A549 (cell line): ENCODE results near the gene NTN4. TPM values are rescaled to one million over a fixed set of nuclear protein-coding genes. Genes with fewer than 3 reads are reported as not detected.

ENCODE experiments used
- ATAC-seq, 2 experiments: fragments of 200-7000 bp in 1 of 2; fragments of >200 bp in 1 of 2; cut with Nextera tagmentation in 1 of 2; cut with Tn5 transposase in 1 of 2; 3 replicates each; pipeline versions ENCODE4 v1.8.0 to v1.9.1; 2018 to 2020; ENCODE audit warnings: mild to moderate bottlenecking in 1 of 2, moderate library complexity in 1 of 2
- CTCF ChIA-PET: fragments of 300-600 bp; sonication (Branson Sonifier 250); formaldehyde crosslinking; extraction: SDS; loops from one replicate; lab custom pipeline; 2021; ENCODE audit warnings: antibody characterized with exemption, inconsistent platforms; lab: Yijun Ruan, JAX
- POLR2A ChIA-PET: fragments of 350-600 bp; formaldehyde crosslinking; extraction: SDS; loops from one replicate; lab custom pipeline; 2021; ENCODE audit warnings: antibody characterized with exemption, inconsistent platforms; lab: Yijun Ruan, JAX
- DNase-seq, 2 experiments: peaks; one replicate each; pipeline versions ENCODE4 v3.0.0 to v3.0.0-alpha.2; 2011 to 2016; ENCODE audit warnings: low read depth in 1 of 2, low spot score in 1 of 2
- FAIRE-seq: peaks from 2 replicates; lab custom pipeline; 2011; peaks lifted over from hg19 to GRCh38; lab: Jason Lieb, UNC
- H3K27ac ChIP-seq, 2 experiments: fragments of >200 bp; sonication (Bioruptor Twin); formaldehyde crosslinking; 3 replicates each; pipeline ENCODE4 v1.5.1; 2016 to 2017
- H3K4me1 ChIP-seq: fragments of >200 bp; sonication (Bioruptor Twin); formaldehyde crosslinking; 3 replicates; pipeline ENCODE4 v1.6.1; 2016
- H3K4me2 ChIP-seq: fragments of >200 bp; sonication (Bioruptor Twin); formaldehyde crosslinking; 3 replicates; pipeline ENCODE4 v1.6.1; 2016
- H3K4me3 ChIP-seq: fragments of >200 bp; sonication (Bioruptor Twin); formaldehyde crosslinking; 3 replicates; pipeline ENCODE4 v1.5.1; 2016
- H3K9me3 ChIP-seq: fragments of >200 bp; sonication (Bioruptor Twin); formaldehyde crosslinking; 3 replicates; pipeline ENCODE4 v1.6.1; 2016
- CBX2 ChIP-seq: fragments of 200-600 bp; sonication (generic); IDR thresholded peaks from 2 replicates; pipeline ENCODE4 v1.6.1; 2016; ENCODE audit warnings: low read depth, mild to moderate bottlenecking, borderline replicate concordance
- CHD4 ChIP-seq: fragments of 200-600 bp; sonication (generic); IDR thresholded peaks from 2 replicates; pipeline ENCODE4 v1.6.1; 2016; ENCODE audit warnings: antibody characterized with exemption, mild to moderate bottlenecking, borderline replicate concordance
- E2F6 ChIP-seq: IDR thresholded peaks from 2 replicates; pipeline ENCODE4 v1.6.1; 2012; ENCODE audit warnings: low read depth, borderline replicate concordance
- EHMT2 ChIP-seq: fragments of 200-600 bp; sonication (generic); IDR thresholded peaks from 2 replicates; pipeline ENCODE4 v1.6.1; 2016; ENCODE audit warnings: antibody characterized with exemption, low read depth, mild to moderate bottlenecking, moderate library complexity
- HDAC2 ChIP-seq: fragments of 200-600 bp; sonication (generic); IDR thresholded peaks from 2 replicates; pipeline ENCODE4 v1.6.1; 2016
- HES2 ChIP-seq: fragments of >200 bp; sonication (Bioruptor Twin); formaldehyde crosslinking; IDR thresholded peaks from 2 replicates; pipeline ENCODE4 v1.6.1; 2016
- HEYL ChIP-seq: fragments of 250-450 bp; sonication (Bioruptor Pico); IDR thresholded peaks from 2 replicates; pipeline ENCODE4 v1.8.0; 2021; ENCODE audit warnings: mild to moderate bottlenecking, moderate library complexity
- HOXB5 ChIP-seq: fragments of 250-450 bp; sonication (Bioruptor Pico); IDR thresholded peaks from 2 replicates; pipeline ENCODE4 v1.5.0; 2020; ENCODE audit warnings: mild to moderate bottlenecking, moderate library complexity
- JUN ChIP-seq, 2 experiments: fragments of >200 bp; sonication (Bioruptor Twin); formaldehyde crosslinking; IDR thresholded peaks; 2 replicates in 1 of 2; 3 replicates in 1 of 2; pipeline ENCODE4 v1.6.1; 2016 to 2017
- MAFK ChIP-seq: fragments of 450-650 bp; IDR thresholded peaks from 2 replicates; pipeline ENCODE4 v1.6.1; 2014; ENCODE audit not compliant: partially characterized antibody
- MAZ ChIP-seq: fragments of 150-350 bp; IDR thresholded peaks from 2 replicates; pipeline ENCODE4 v1.6.1; 2014; ENCODE audit warnings: antibody characterized with exemption, low read depth, low read length, borderline replicate concordance
- MYC ChIP-seq: IDR thresholded peaks from 2 replicates; pipeline ENCODE4 v1.6.1; 2012; ENCODE audit warnings: mild to moderate bottlenecking, inconsistent platforms, low read length, improper control_type of control experiment, borderline replicate concordance
- NFE2L2 ChIP-seq: fragments of 150-350 bp; conservative IDR thresholded peaks from 2 replicates; pipeline ENCODE4 v1.6.1; 2014; ENCODE audit warnings: low read length
- PHF8 ChIP-seq: fragments of 200-600 bp; sonication (generic); IDR thresholded peaks from 2 replicates; pipeline ENCODE4 v1.6.1; 2016; ENCODE audit warnings: low read depth, mild to moderate bottlenecking, antibody characterized with exemption, moderate library complexity, borderline replicate concordance
- POLR2A ChIP-seq: IDR thresholded peaks from 2 replicates; pipeline ENCODE4 v1.6.1; 2012; ENCODE audit warnings: mild to moderate bottlenecking, low read length
- POLR2AphosphoS2 ChIP-seq: conservative IDR thresholded peaks from 2 replicates; pipeline ENCODE4 v1.6.1; 2012; ENCODE audit warnings: low read length, improper control_type of control experiment, inconsistent platforms
- RAD21 ChIP-seq, 2 experiments: fragments of >200 bp in 1 of 2; sonication (Bioruptor Twin) in 1 of 2; formaldehyde crosslinking in 1 of 2; IDR thresholded peaks in 1 of 2; conservative IDR thresholded peaks in 1 of 2; 2 replicates in 1 of 2; 3 replicates in 1 of 2; pipeline ENCODE4 v1.6.1; 2012 to 2018; ENCODE audit warnings: inconsistent platforms in 1 of 2
- RARB ChIP-seq: fragments of 250-450 bp; sonication (Bioruptor Pico); IDR thresholded peaks from 2 replicates; pipeline ENCODE4 v1.8.0; 2021; ENCODE audit warnings: mild to moderate bottlenecking, moderate library complexity
- ZSCAN20 ChIP-seq: fragments of 250-450 bp; sonication (Bioruptor Pico); IDR thresholded peaks from 2 replicates; pipeline ENCODE4 v1.8.0; 2022; ENCODE audit warnings: mild to moderate bottlenecking, moderate library complexity
- WGBS: methylation state at CpG from one replicate; pipeline ENCODE4 v1.1.6; 2017; ENCODE audit errors: missing lambda C conversion rate; 5-methylcytosine and 5-hydroxymethylcytosine counted together
- polyA plus RNA-seq, 4 experiments: library from polyadenylated mRNA; depleted of rRNA in 3 of 4; stranded (reverse); fragments of >200 nt; fragmentation: RNase III in 1 of 4; extraction: RNeasy Plus Mini Kit Qiagen cat#74134 plus additional on column Dnase treatment in 1 of 4; gene quantifications; 2 replicates in 3 of 4; 3 replicates in 1 of 4; pipeline ENCODE4 v1.2.3, GENCODE V29; 2011 to 2017
- TF ChIP-seq, protein P1 (sequence below): fragments of 200-600 bp; sonication (generic); IDR thresholded peaks from 2 replicates; pipeline ENCODE4 v1.6.1; 2016; ENCODE audit warnings: antibody characterized with exemption, mild to moderate bottlenecking, moderate library complexity

NTN4 gene
- polyA plus RNA-seq, 2 of the 4 experiments (the other 2 are of a cell fraction) = 37.3 to 132 TPM

DNA sequence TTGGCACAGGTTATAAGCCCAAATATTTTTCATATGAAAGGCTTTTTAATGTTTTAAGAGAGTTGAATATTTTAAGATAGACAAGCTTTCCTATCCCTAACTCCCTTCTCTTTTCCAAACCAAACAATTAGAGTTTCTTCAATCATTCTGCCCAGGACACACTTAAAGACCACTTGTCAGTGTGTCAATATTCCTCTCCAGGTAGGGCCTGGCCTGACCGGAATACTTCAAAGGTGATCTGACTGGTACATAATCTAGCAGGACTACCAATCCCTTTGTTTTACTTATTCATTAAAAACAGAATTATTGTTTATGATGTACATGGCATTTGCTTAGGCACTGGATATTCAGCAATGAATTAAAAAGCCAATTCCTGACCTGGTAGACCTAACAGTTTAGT, 44.0 kb upstream of the NTN4 start:
- POLR2A ChIA-PET = no interaction called here

GRCh38 chr12:95830335-95831089, 39.9 kb upstream of the NTN4 start:
- no peak for DNase-seq
- peaks cover 26% of the 10 kb centered on the region; the same call in 2 of the 3 replicates for H3K4me1 ChIP-seq
- no peak for TF ChIP-seq HOXB5 (CRISPR knock-in tag)
- TF ChIP-seq JUN (IDR thresholded peaks at IDR 0.05) = no peak
- no peak for TF ChIP-seq ZSCAN20 (CRISPR knock-in tag)
- TF ChIP-seq POLR2AphosphoS2 = no peak
- no peak for TF ChIP-seq MAZ
- no peak for TF ChIP-seq E2F6
- no peak for TF ChIP-seq POLR2A
- TF ChIP-seq CBX2 = no peak
- no peak for TF ChIP-seq HEYL (CRISPR knock-in tag)
- TF ChIP-seq PHF8 = no peak
- no peak for TF ChIP-seq HDAC2
- no peak for TF ChIP-seq EHMT2
- TF ChIP-seq MYC = no peak
- TF ChIP-seq, protein P1, sequence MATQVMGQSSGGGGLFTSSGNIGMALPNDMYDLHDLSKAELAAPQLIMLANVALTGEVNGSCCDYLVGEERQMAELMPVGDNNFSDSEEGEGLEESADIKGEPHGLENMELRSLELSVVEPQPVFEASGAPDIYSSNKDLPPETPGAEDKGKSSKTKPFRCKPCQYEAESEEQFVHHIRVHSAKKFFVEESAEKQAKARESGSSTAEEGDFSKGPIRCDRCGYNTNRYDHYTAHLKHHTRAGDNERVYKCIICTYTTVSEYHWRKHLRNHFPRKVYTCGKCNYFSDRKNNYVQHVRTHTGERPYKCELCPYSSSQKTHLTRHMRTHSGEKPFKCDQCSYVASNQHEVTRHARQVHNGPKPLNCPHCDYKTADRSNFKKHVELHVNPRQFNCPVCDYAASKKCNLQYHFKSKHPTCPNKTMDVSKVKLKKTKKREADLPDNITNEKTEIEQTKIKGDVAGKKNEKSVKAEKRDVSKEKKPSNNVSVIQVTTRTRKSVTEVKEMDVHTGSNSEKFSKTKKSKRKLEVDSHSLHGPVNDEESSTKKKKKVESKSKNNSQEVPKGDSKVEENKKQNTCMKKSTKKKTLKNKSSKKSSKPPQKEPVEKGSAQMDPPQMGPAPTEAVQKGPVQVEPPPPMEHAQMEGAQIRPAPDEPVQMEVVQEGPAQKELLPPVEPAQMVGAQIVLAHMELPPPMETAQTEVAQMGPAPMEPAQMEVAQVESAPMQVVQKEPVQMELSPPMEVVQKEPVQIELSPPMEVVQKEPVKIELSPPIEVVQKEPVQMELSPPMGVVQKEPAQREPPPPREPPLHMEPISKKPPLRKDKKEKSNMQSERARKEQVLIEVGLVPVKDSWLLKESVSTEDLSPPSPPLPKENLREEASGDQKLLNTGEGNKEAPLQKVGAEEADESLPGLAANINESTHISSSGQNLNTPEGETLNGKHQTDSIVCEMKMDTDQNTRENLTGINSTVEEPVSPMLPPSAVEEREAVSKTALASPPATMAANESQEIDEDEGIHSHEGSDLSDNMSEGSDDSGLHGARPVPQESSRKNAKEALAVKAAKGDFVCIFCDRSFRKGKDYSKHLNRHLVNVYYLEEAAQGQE = no peak
- 65% methylated on average over 2 of the region's 2 CpGs for WGBS
- no peak for FAIRE-seq
- ATAC-seq = no peak
- no peak overlapping the region for H3K4me2 ChIP-seq
- ChIA-PET CTCF (interaction anchor here (1.5 kb wide), 1 partner anchor 10 kb away, joined by 4 read pairs; no protein-coding TSS in a partner anchor), POLR2A (no interaction called here)
- H3K4me3 ChIP-seq = no peak overlapping the region
- H3K27ac ChIP-seq = no peak overlapping the region
- no peaks in the 10 kb centered on the region for H3K9me3 ChIP-seq

More for the DNA sequence above, 44.0 kb upstream of the NTN4 start:
- H3K4me1 ChIP-seq = peaks cover 51% of the 10 kb centered on the region
- FAIRE-seq = no peak
- no peak overlapping the region for H3K4me2 ChIP-seq
- TF ChIP-seq RARB (CRISPR knock-in tag) = no peak
- no peak for TF ChIP-seq HES2
- TF ChIP-seq RAD21 (conservative IDR thresholded peaks at IDR 0.05 in 1 of 2, IDR thresholded peaks at IDR 0.05 in 1 of 2) = no peak
- TF ChIP-seq MAFK = no peak
- no peak for TF ChIP-seq JUN (IDR thresholded peaks at IDR 0.05)
- no peak for TF ChIP-seq NFE2L2
- no peak for TF ChIP-seq CHD4
- TF ChIP-seq, all 56 proteins: peak for 0
- Histone ChIP-seq H3K27ac (peak overlapping the region in 1 of 2 experiments; percentile 42; a peak in 1 of 6 replicates), H3K9me3 (no peaks in the 10 kb centered on the region), H3K4me3 (no peak overlapping the region)
- 93% methylated on average over 1 of the region's 1 CpG for WGBS
- DNase-seq (no peak), ATAC-seq (no peak)
- CTCF ChIA-PET = interaction anchor here (1.0 to 1.4 kb wide), 2 partner anchors 9 to 14 kb away, joined by 3 to 5 read pairs; no protein-coding TSS in a partner anchor
